NCI-H146 (cell line): ENCODE data around the gene SPATA31D1.

ENCODE experiments used
- DNase-seq: peaks from one replicate; lab custom pipeline; 2025; lab: John Stamatoyannopoulos, UW

SPATA31D1 gene

GRCh38 chr9:82022121-82022520, 33.5 kb downstream of the SPATA31D1 start:
- no peak for DNase-seq

GRCh38 chr9:82024908-82025307, 36.3 kb downstream of the SPATA31D1 start:
- no peak for DNase-seq

- no peak for DNase-seq
Measured at GRCh38 chr9:82031538-82032280, 43.1 kb downstream of the SPATA31D1 start.

- DNase-seq = no peak
Measured at GRCh38 chr9:82034956-82035731, 46.6 kb downstream of the SPATA31D1 start.

- no peak for DNase-seq
Measured at GRCh38 chr9:82036086-82036485, 47.5 kb downstream of the SPATA31D1 start.

- DNase-seq = no peak
Measured at GRCh38 chr9:82037126-82037525, 48.6 kb downstream of the SPATA31D1 start.

GRCh38 chr9:82038897-82039296, 50.3 kb downstream of the SPATA31D1 start:
- no peak for DNase-seq
